NCI-H2029 (cell line): ENCODE data around the gene KAZN.

Source experiments
- DNase-seq: peaks from one replicate; lab custom pipeline; 2025; lab: John Stamatoyannopoulos, UW

Gene KAZN

GRCh38 chr1:15008783-15009729 is 410.6 kb downstream of the KAZN start:
- DNase-seq = no peak

GRCh38 chr1:15011160-15011559 is 412.7 kb downstream of the KAZN start:
- no peak for DNase-seq

GRCh38 chr1:15011661-15012060 is 413.2 kb downstream of the KAZN start:
- DNase-seq = no peak

- DNase-seq = no peak
Observed at GRCh38 chr1:15012822-15013221, 414.3 kb downstream of the KAZN start.

- DNase-seq = no peak
Observed at GRCh38 chr1:15013767-15014166, 415.3 kb downstream of the KAZN start.

GRCh38 chr1:15014516-15014915 is 416.0 kb downstream of the KAZN start:
- no peak for DNase-seq

GRCh38 chr1:15016001-15016400 is 417.5 kb downstream of the KAZN start:
- DNase-seq = no peak

- no peak for DNase-seq
Observed at GRCh38 chr1:15016526-15016925, 418.0 kb downstream of the KAZN start.

GRCh38 chr1:15017120-15017519 is 418.6 kb downstream of the KAZN start:
- no peak for DNase-seq

GRCh38 chr1:15018767-15019166 is 420.3 kb downstream of the KAZN start:
- DNase-seq = no peak

GRCh38 chr1:15020943-15021745 is 422.7 kb downstream of the KAZN start:
- DNase-seq = no peak

- no peak for DNase-seq
Observed at GRCh38 chr1:15022048-15022447, 423.6 kb downstream of the KAZN start.

- DNase-seq = no peak
Observed at GRCh38 chr1:15023205-15023604, 424.7 kb downstream of the KAZN start.

GRCh38 chr1:15023976-15024375 is 425.5 kb downstream of the KAZN start:
- DNase-seq = no peak

GRCh38 chr1:15026117-15026489 is 427.6 kb downstream of the KAZN start:
- DNase-seq = no peak

- DNase-seq = peak; percentile 21
Observed at GRCh38 chr1:15027515-15027986, 429.1 kb downstream of the KAZN start.

- no peak for DNase-seq
Observed at GRCh38 chr1:15028102-15028501, 429.6 kb downstream of the KAZN start.

- no peak for DNase-seq
Observed at GRCh38 chr1:15028616-15029015, 430.1 kb downstream of the KAZN start.

- no peak for DNase-seq
Observed at GRCh38 chr1:15029036-15029435, 430.6 kb downstream of the KAZN start.

- DNase-seq = no peak
Observed at GRCh38 chr1:15029786-15030185, 431.3 kb downstream of the KAZN start.

GRCh38 chr1:15031251-15031933 is 432.9 kb downstream of the KAZN start:
- DNase-seq = no peak

GRCh38 chr1:15033264-15033663 is 434.8 kb downstream of the KAZN start:
- no peak for DNase-seq
